Measurements from ENCODE around the gene RELB. TPM values are rescaled to one million over a fixed set of nuclear protein-coding genes. Genes with fewer than 3 reads are reported as not detected.

Gene RELB
- total and polyA plus RNA-seq, 9 of the 15 experiments (the other 6 are each of a cell fraction or from before 2014, with no cell fraction given) = 0.15 to 1.1 (median 0.28) TPM; not detected in 2

- intact Hi-C loops (cut with micrococcal nuclease) = no loop called here
- DNase-seq (ENCODE audit: extremely low read depth in 1 of 4, low spot score in 3 of 4) = no peak
- Histone ChIP-seq H3K4me2 (ENCODE audit: insufficient read depth, low read length) (0 out of 2 replicates have a peak overlapping the region, but pooled peaks have one; percentile 16), H3K9me1 (ENCODE audit: control insufficient read depth, insufficient read depth, low read length) (peaks cover 9% of the 10 kb centered on the region), H3K27me3 (ENCODE audit: control insufficient read depth in 2 of 2, insufficient read depth in 2 of 2, low read length in 2 of 2) (no peaks in the 10 kb centered on the region), H3K4me1 (replicated peaks in 1 of 2; ENCODE audit: control insufficient read depth in 2 of 2, insufficient read depth in 2 of 2, low read length in 2 of 2) (peaks cover 16 to 24% of the 10 kb centered on the region in 2 experiments; a peak in 4 of 5 replicates), H3K9me3 (replicated peaks; ENCODE audit: control insufficient read depth, insufficient read depth, low read depth, low read length) (no peaks in the 10 kb centered on the region), H3K9ac (ENCODE audit: insufficient read depth in 1 of 2, low read depth in 2 of 2, low read length in 2 of 2) (0 out of 4 replicates have a peak overlapping the region, but pooled peaks of 1 of the 2 experiments have one; percentile 50), H3K36me3 (ENCODE audit: control insufficient read depth, insufficient read depth, low read length) (peaks cover 51% of the 10 kb centered on the region; the same call in 2 of the 3 replicates), H3K4me3 (no peak overlapping the region), H4K20me1 (replicated peaks; ENCODE audit: control insufficient read depth, insufficient read depth, low read length) (peaks cover 24% of the 10 kb centered on the region), H3K79me2 (ENCODE audit: control insufficient read depth, insufficient read depth, low read length) (peaks cover 72% of the 10 kb centered on the region), H3K27ac (ENCODE audit: extremely low read depth, low read depth, low read length) (no peak overlapping the region), H2AFZ (ENCODE audit: low read depth, low read length) (no peak overlapping the region)
- WGBS (ENCODE audit: insufficient coverage, low coverage, missing lambda C conversion rate) = 58% methylated on average over 5 of the region's 9 CpGs
- no peak for ATAC-seq
- no peak for FAIRE-seq
- no TSS peak for BruUV-seq (replicated peaks)
- in situ Hi-C loops (cut with MboI) = no loop called here
- CTCF ChIA-PET (ENCODE audit: low intra/inter-chr PET ratio) = no interaction called here
- POLR2A ChIA-PET = interaction anchor here (0.6 to 1.0 kb wide), 7 partner anchors 13 to 95 kb away, joined by 3 to 6 read pairs (median 3); partner anchors contain the start of genes RELB and TOMM40
- TF ChIP-seq ARHGAP35 (IDR thresholded peaks at IDR 0.05; ENCODE audit: partially characterized antibody) (no peak), BHLHE40 (IDR thresholded peaks at IDR 0.05; ENCODE audit: low read length) (no peak), REST (IDR thresholded peaks at IDR 0.05; ENCODE audit: borderline replicate concordance) (no peak), REST (CRISPR knock-in tag; IDR thresholded peaks at IDR 0.05; ENCODE audit: low read depth) (no peak), SMARCA5 (IDR thresholded peaks at IDR 0.05) (no peak), PKNOX1 (IDR thresholded peaks at IDR 0.05) (no peak), FOXO4 (CRISPR knock-in tag; IDR thresholded peaks at IDR 0.05) (no peak), MTA1 (IDR thresholded peaks at IDR 0.05; ENCODE audit: borderline replicate concordance) (no peak)
Measured at GRCh38 chr19:44958090-44958489, 43.2 kb upstream of the RELB start.

Measured in K562 (cell line).